GM19372 (cell line): ENCODE results near the gene IRF1.
"Not testable (repeated sequence)": the region's sequence is repeated elsewhere in the genome, so short reads cannot be mapped to it uniquely, and the experiment has no call there.

ENCODE experiments used
- ATAC-seq: cut with Tn5 transposase; IDR thresholded peaks from one replicate; pipeline ENCODE4 v1.9.1; 2021; ENCODE audit warnings: mild to moderate bottlenecking, low read depth, moderate library complexity; ENCODE audit not compliant: unreplicated experiment

The IRF1 gene

DNA sequence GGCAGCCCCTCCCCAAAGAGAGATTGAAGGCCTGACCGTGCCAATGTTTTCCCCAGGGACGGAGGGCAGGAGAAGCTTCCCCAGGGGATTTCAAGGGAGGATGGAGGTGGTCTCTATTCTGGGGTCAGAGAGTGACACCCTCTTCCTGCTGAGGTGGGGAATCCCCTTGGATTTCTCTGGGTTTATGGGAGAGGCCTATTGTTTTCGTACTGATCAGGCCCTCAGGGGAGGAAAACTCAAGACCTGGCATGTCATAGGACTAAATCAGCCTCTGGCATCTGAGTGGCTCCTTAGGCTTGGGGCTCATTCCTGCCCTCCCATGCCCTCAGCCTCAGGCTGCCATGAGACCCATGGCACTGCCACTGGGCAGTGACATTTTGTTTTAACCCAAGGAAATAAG is 44.6 kb downstream of the IRF1 start:
- ATAC-seq: no peak

DNA sequence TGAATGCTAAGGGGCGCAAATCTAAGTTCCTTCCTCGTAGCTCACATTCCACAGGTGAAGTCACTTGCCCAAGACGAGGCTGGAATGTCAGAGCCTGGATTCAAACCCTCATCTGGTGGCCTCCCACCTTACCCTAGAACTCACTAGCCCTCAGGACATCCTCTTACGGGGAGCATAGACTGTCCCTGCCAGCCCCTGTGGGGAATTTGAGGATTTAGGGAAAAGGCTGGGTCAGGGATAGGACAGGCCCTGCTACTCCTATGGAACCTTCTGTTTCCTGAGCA is 45.0 kb downstream of the IRF1 start:
- no peak for ATAC-seq

DNA sequence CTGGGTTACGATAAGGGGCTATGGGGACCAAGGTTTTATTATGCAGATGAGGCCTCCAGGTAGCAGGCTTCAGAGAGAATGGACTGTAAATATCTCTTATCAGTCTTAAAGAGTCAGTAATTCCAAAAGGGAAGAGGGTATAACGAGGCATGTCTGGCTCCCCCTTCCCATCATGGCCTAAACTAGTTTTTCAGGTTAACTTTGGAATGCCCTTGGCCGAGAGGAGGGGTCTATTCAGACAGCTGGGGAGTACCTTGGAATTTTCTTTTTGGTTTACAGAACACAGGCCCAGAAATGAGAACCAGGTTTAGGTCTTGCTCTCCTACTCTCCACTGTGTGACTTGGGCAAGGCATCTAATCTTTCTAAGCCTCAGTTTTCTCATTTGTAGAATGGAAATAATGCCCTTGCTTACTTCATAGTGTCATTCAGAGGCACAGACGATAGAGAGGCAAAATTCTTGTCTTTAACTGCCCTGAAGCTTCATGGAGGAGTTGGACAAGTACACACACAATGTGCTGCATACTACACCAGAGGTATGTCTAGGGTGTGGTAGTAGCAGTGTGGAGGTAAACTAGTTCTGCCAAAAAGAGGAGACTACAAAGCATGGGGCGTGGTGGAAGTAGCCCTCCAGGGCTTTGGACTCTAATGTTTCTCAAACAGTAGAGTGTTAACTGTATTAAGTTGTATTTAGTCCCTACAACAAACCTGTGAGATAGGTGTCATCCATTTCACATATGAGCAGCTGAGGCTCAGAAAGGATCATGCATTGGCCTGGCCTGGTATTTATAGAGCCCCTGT is 45.5 kb downstream of the IRF1 start:
- no peak for ATAC-seq

DNA sequence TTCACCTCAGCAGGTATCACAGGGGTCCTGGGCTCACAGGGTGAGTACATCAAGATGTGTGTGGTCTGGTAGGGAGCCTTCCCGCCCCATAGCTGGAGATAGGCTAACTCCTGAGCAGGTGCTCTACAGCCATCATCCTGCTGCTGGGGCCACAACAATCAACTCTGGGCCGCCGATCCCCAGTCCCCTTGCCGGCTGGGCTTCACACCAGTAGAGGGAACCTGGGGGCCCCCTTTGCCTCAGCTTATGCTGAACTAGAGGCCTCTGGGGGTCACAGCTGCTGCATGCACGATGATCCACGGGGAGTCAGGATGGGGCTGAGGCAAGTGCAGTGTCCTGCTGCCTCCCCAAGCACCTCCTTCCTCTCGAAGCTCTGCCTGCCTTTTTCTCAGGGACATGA is 46.5 kb downstream of the IRF1 start:
- ATAC-seq: no peak

DNA sequence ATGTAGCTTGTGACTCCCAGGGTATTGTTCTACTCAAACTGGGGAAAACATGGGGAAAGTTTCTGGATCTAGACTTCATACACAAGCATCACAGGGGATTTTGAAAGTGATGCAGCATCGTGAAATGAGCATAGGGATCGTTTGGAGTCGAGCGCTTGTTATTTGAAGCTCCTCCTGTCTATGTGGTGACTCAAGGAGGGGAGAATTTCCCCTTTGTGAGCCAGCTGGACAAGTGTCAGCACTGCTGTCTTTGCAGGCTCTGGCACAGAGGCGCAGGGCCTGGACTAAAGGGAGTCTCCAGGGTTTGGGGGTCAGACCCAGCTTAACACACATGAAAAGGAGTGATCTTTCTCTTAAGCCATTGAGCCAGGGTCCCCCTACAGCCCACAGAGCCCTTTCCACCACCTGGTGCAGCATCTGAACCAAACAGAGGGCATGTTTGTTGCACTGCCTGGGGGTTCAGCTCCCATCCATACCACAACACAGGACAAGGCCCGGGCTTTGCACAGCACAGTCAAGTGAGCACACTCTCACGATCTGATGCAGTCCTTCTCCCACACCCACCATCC is 51.0 kb downstream of the IRF1 start:
- no peak for ATAC-seq

DNA sequence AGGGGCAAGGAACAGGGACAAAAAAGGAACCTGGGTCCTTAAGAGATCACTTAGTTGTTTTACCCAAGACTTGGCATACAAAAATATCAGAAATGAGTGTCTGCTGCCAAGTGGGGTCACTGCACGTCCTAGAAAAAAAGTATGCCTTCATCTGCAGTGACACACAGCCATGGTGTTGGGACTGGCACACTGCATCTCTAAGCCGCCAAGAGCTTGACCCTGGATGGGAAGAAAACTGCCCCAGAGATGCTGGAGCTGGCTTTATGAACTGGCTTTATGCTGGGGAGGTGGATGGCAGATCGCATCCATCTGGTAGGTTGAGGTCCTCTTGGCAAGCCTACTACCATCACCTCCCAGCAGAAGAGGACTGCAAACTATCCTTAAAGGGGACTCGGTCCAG is 51.7 kb downstream of the IRF1 start:
- ATAC-seq: no peak

DNA sequence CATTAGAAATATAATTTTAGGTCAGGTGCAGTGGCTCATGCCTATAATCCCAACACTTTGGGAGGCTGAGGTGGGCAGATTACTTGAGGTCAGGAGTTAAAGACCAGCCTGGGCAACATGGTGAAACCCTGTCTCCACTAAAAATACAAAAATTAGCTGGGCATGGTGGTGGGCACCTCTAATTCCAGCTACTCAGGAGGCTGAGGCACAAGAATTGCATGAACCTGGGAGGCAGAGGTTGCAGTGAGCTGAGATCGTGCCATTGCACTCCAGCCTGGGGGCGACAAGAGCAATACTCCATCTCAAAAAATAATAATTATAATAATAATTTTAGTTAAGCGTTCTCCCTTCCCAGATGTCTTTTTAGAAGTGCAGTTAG is 52.3 kb downstream of the IRF1 start:
- not testable (repeated sequence) for ATAC-seq

DNA sequence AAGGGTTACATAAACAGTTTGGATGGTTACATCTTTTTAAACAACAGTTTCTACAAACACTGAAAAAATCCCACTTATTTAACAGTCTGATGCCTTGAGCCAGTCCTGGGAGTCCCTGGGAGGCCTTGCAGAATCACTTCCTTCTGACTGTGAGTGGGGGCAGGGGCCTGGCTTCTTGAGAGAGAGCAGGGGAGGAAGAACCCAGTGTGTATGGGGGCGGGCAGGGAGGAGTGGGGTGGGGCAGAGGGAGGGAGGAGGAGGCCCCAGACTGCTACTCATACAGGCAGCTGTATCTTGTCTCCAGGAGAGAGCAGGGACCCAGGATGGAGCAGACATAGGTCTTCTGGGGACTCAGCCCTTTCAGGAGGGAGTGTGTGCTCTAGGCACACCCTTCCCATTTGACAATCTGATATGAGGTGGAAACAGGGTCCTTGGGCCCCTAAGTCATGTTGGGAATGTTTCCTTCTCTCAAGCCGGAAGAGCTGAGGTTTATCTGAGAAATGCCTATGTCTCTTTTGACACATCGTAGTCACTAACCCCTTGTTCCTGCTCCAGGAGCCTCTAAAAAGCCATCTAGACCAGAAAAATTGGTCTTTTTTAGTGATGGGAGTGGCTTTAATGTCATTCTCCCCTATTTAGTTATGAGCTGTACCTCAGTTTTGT is 52.8 kb downstream of the IRF1 start:
- ATAC-seq: peak; percentile 87

DNA sequence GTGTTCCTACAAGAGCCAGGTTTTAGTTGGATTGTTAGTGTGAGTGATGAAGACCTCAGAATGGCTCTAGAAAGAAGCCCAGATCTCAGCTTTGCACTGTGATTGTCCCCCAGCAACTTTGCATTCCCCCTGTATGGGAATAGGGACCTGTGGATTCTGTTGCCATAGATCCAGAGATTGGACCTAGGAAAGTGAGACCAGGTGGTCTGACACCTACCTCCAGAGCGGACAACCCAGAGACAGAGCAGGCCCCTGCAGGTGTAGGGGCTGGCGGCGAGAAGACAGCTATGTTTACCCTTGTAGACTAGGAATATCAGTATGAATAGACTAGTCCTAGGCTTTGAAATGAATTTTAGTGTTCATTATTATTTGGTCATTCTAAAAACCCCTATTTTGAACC is 53.6 kb downstream of the IRF1 start:
- no peak for ATAC-seq

DNA sequence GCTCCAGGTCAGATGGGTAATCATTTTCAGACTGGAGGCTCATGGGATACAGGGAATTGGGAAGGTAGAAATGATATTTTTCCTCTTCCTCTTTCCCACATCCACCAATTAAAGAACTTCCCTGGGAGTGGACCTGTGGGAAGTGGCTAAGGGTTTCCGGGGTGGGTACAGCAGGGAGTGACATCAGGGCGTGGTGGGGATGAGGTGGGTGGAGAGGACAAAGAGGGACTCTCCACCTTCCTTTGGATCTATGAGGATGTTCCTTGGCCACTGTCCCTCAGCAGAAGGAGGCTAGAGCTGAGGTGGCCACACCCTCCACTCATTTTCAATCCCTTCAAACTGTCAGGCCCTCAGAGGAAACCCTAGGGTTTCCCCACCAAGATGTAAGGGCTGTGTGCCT is 54.7 kb downstream of the IRF1 start:
- ATAC-seq: no peak

DNA sequence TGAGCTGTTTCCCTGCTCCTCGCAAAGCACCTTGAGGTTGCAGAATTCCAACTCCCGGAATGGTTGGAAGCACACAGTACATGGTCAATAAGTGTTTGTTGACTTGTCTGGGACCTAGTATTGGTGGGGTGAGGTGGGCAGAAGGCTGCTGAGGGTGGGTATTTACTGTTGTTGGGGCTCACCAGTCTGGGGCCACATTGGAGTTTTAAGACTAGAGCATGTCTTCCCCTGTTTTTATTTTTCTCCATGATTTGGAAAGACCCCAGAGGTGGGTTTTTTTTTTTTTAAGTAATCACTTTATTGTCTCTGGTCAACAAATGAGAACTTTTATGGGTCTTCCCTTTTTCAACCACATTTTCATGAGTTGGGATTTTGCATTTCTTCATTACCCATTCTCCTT is 55.1 kb downstream of the IRF1 start:
- no peak for ATAC-seq

DNA sequence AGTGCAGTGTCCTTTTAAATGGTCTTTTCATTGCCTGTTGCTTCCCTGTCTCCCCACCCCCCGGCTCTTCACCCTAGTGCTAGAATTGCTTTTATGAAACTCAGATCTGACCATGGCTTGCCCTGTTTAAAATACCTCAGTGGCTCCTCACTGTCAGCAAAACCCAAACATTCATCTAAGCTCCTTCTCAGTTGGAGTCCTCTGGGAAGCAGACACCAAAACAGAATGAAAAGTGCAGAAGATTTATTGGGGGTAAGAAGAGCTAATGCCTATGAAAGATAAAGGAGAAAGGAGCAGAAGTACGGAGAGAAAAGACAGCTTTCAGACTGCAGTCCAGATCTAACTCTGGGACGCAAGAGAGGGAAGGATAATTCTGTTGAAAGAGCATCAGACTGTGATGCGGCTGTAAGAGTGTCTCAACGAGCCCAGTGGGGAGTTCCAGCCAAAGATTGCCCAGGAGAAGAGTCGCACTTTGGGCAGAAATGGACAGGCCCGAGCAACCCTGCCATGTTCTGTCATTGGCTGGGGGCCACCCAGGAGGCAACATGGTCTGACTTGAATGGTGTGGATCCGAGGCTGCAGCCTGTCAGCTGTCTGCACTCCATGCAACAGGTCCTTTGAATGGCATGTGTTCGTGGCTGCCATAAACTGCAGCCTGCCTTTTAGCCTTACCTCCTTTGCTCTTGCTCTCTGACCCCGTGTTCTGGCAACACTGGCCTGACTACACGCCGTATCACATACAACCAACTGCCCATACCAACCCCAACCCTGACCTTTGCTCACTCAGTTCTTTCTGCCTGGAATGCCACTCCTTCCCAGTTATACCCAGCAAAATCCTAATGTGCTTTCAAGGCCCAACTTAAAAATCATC is 55.9 kb downstream of the IRF1 start:
- no peak for ATAC-seq

DNA sequence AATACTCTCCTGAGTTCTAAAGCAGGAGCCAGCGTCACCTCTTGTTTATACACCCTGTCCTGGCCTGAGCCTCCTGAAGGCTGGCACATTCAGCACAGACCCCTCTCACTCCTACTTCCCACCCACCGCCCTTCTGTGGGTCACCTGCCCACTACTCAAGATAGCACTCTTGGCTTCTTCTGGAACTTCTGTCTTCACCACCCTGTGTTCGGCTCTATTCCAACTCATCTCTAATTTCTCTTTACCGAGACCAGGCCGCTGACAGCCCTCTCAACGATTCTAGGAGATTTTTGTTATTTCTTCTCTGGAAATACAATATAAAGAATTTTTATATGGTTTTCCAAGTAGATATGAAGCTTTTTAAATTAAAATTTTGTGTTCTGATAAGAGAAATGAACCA is 57.4 kb downstream of the IRF1 start:
- no peak for ATAC-seq

DNA sequence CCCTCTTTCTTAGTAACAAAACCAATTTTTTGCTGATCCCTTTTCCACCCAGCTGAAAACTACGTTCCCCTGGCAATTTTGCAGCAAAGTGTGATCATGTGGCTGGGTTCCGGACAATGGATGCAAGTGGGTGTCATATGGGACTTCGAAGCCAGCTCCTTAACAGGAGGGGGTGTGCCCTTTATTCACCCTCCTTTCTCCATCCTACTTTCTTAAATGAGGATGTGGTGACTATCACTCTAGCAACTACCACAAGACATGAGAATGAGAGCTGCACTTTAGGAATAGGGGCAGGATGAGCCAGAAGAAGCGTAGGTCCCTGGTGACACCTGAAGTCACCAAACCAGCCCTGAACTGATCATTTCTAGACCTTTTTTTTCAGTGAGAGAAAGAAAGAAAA is 58.9 kb downstream of the IRF1 start:
- ATAC-seq: no peak
